NB4 (cell line): ENCODE data around the gene SH3PXD2A.

Experiments used
- DNase-seq: peaks from one replicate; pipeline ENCODE4 v3.0.0; 2010; ENCODE audit warnings: low read depth
- H3K4me3 ChIP-seq: one replicate; pipeline ENCODE4 v1.5.1; 2011; ENCODE audit warnings: mild to moderate bottlenecking, low read depth, low read length, moderate library complexity
- MYC ChIP-seq: IDR thresholded peaks from 2 replicates; pipeline ENCODE4 v1.6.1; 2011; ENCODE audit warnings: low read depth, low read length
- POLR2A ChIP-seq: IDR thresholded peaks from 2 replicates; pipeline ENCODE4 v1.6.1; 2011; ENCODE audit warnings: mild to moderate bottlenecking; ENCODE audit not compliant: insufficient read length; ENCODE audit errors: extremely low read depth
- TF ChIP-seq, protein P1 (sequence below): IDR thresholded peaks from one replicate; pipeline ENCODE4 v1.5.1; 2012; ENCODE audit warnings: low read depth, low read length
- TF ChIP-seq, protein P2 (sequence below): IDR thresholded peaks from 2 replicates; pipeline ENCODE4 v1.6.1; 2011; ENCODE audit warnings: low read depth, low read length

SH3PXD2A gene

DNA sequence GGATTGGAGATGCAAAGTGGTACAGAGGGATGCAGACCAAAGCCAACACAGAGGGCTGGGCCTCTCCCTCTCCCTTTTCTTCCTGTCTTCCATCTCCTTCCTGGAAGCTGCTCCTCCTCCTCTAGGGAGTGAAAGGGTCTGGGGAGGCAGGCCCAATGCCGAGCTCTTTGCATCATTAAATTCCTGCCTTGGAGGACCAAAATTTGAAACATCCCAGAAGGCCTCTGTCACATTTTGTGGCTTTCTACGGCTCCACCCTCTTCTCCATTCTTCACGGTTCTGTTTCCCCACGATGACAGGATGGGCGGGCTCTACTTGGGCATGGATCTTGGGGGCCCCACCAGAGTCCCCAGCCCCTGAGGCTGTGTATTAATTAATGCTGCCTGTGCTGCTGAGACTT lies 285.5 kb downstream of the SH3PXD2A start:
- DNase-seq = no peak
- TF ChIP-seq, protein P1, sequence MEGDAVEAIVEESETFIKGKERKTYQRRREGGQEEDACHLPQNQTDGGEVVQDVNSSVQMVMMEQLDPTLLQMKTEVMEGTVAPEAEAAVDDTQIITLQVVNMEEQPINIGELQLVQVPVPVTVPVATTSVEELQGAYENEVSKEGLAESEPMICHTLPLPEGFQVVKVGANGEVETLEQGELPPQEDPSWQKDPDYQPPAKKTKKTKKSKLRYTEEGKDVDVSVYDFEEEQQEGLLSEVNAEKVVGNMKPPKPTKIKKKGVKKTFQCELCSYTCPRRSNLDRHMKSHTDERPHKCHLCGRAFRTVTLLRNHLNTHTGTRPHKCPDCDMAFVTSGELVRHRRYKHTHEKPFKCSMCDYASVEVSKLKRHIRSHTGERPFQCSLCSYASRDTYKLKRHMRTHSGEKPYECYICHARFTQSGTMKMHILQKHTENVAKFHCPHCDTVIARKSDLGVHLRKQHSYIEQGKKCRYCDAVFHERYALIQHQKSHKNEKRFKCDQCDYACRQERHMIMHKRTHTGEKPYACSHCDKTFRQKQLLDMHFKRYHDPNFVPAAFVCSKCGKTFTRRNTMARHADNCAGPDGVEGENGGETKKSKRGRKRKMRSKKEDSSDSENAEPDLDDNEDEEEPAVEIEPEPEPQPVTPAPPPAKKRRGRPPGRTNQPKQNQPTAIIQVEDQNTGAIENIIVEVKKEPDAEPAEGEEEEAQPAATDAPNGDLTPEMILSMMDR = no peak
- TF ChIP-seq POLR2A (no peak), MYC (no peak)
- TF ChIP-seq, protein P2, sequence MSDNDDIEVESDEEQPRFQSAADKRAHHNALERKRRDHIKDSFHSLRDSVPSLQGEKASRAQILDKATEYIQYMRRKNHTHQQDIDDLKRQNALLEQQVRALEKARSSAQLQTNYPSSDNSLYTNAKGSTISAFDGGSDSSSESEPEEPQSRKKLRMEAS = no peak
- H3K4me3 ChIP-seq = no peak overlapping the region

DNA sequence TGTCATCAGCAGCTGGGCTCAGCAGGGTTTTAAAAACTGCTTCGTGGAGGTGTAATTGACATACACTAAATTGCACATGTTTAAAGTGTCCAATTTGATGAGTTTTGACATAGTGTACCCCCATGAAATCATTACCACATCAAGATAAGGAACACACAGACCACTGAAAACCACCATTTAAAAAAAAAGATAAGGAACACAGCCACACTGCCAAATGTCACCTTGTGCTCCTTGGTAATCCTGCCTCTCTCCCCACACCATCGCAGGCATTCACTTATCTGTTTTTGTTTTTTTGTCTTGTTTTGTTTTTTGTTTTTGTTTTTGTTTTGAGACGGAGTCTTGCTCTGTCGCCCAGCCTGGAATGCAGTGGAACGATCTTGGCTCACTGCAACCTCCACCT lies 286.9 kb downstream of the SH3PXD2A start:
- TF ChIP-seq, protein P1 = no peak
- TF ChIP-seq MYC (no peak), POLR2A (no peak)
- TF ChIP-seq, protein P2 = no peak
- no peak overlapping the region for H3K4me3 ChIP-seq
- DNase-seq = no peak

DNA sequence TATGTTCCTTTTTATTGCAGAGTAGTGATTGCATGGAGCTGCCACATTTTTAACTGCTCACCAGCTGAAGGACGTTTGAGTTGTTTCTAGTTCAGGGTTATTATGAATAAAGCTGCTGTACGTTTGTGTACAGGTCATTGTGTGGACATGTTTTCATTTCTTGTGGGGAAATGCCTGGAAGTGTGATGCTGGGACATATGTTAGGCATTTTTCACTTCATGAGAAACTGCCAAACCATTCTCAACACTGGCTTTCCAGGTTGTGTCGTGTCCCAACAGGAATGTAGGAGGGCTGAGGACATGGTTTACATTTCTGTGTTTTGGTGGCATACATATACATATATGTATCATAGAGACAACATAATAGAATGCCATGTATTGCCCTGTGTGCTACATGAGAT lies 288.8 kb downstream of the SH3PXD2A start:
- no peak for DNase-seq
- H3K4me3 ChIP-seq = no peak overlapping the region
- TF ChIP-seq MYC (no peak), POLR2A (no peak)
- TF ChIP-seq, protein P1 = no peak
- TF ChIP-seq, protein P2 = no peak

DNA sequence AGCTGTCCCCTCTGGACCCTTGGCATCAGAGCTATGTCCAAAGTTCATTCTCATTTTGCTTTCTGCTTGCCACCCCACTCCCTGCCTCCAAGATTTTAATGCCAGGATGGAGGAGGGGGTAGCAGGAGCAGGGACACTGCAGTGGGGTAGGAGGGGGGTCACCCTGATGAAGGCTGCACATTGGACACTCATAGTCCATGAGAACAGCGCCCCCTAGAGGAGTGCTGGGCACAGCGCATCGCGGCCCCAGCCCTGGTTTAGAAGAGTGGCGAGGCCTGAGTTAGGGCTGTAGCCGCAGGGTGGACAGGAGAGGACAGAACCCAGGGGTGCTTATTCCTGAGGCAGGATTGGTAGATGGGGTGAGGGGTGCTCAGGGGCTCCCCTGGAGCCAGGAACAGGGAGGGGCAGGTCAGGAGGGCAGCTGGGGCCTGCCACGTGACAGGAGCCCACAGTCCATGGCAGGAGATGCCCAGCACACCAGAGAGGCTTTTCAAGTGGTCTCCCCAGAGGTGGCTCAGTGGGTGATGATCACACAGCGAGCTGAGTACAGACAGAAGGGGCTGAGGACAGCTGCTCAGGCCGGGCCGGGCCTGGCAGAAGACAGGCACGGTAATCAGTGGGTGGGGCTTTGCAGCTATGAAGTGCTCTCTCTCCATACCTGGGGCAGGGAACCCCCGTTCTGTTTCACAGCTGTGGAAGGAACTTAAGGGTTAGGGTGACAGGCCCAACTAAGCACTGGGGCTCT lies 290.4 kb downstream of the SH3PXD2A start:
- DNase-seq = peak; percentile 49
- no peak overlapping the region for H3K4me3 ChIP-seq
- TF ChIP-seq, protein P1 = peak; percentile 83
- TF ChIP-seq POLR2A (no peak), MYC (no peak)
- TF ChIP-seq, protein P2 = no peak

DNA sequence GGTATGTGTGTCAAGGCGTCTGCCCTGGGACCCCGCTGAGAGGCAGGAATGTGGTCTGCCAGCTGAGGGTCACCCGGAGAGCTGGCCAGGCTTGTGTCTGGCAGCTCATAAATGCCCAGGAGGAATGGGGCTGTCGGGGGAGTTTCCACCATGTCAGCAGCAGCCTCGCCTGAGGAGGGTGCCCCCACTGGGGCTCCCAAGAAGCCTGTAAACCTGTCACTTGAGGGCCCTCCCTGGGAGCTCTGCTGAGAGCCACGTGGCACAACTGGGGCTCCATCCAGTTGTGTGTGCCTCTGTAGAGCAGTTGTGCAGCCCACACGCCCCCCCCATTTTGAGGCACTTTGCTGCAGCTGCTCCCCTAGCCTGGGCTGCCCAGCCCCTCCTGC lies 291.3 kb downstream of the SH3PXD2A start:
- peak; percentile 59 for DNase-seq
- TF ChIP-seq, protein P2 = peak; percentile 71
- TF ChIP-seq MYC = no peak
- H3K4me3 ChIP-seq = no peak overlapping the region

DNA sequence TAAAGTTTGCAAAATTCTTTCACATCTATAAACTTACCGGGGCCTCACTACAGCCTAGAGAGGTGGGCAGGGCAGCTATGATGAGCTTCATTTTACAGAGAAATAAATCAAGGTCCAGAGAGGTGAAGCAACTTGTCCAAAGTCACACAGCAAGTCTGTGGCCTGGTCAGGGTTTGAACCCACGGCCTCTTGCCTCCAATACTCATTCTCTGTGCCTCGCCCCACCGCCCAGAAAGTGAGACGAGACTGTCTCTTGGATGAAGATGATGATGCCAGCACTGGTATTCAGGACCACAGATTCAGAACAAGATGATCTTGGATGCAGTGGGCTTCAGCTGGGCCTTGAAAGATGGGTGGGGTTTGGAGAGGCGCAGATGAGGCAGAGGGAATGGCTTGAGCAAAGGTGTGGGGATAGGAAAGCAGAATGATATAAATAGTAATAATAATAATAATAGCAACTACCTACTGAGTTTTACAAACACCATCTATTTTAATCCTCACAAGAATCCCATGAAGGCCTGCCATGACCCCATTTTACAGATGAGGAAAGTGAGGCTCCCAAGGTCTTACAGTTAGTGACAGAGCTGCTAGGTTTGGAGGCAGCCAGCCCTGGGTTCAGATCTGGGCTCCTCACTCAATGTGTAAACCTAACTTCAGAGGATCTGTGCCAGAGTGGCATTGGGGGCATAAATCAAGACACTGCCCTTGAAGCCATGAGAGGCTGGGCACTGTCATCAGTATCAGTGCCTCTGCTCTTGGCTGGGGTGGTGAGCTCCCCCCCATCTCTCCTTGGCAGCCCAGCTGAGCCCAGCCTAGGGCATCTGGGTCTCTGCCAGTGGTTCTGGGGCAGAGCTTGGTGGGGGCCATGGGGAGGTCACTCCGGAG lies 291.9 kb downstream of the SH3PXD2A start:
- H3K4me3 ChIP-seq = no peak overlapping the region
- DNase-seq = no peak
- TF ChIP-seq MYC (no peak), POLR2A (no peak)
- TF ChIP-seq, protein P2 = no peak
- TF ChIP-seq, protein P1 = no peak
